HepG2 (cell line): ENCODE results near the gene CEBPA. TPM values are rescaled to one million over a fixed set of nuclear protein-coding genes. Genes with fewer than 3 reads are reported as not detected.

Experiments
- ASH2L ChIP-seq: fragments of 300-600, 200-600 bp; sonication (generic); IDR thresholded peaks from 2 replicates; pipeline ENCODE4 v1.7.0; 2017; ENCODE audit warnings: low read depth, mild to moderate bottlenecking, moderate library complexity, mixed read lengths, low read length; ENCODE audit not compliant: insufficient read length
- CHD2 ChIP-seq: IDR thresholded peaks from 2 replicates; pipeline ENCODE4 v1.6.1; 2011; ENCODE audit warnings: low read depth, low read length, improper control_type of control experiment
- HDAC1 ChIP-seq: sonication (generic); formaldehyde crosslinking; IDR thresholded peaks from 2 replicates; pipeline ENCODE4 v1.5.1; 2020; ENCODE audit warnings: mild to moderate bottlenecking, missing genetic modification reagents
- HMGA1 ChIP-seq: sonication (generic); formaldehyde crosslinking; conservative IDR thresholded peaks from 2 replicates; pipeline ENCODE4 v1.4.0; 2020; ENCODE audit warnings: missing genetic modification reagents
- ISX ChIP-seq: sonication (generic); formaldehyde crosslinking; conservative IDR thresholded peaks from 2 replicates; pipeline ENCODE4 v1.5.0; 2020; ENCODE audit warnings: missing genetic modification reagents
- MTA3 ChIP-seq: sonication (generic); formaldehyde crosslinking; IDR thresholded peaks from 2 replicates; pipeline ENCODE4 v1.4.0; 2020; ENCODE audit warnings: missing genetic modification reagents
- POLR2A ChIP-seq, 2 experiments: IDR thresholded peaks; 2 replicates each; pipeline ENCODE4 v1.6.1; 2011; ENCODE audit warnings: low read depth in 2 of 2, low read length in 2 of 2, mild to moderate bottlenecking in 1 of 2, moderate library complexity in 1 of 2; ENCODE audit not compliant: insufficient read depth in 1 of 2
- PPARG ChIP-seq: conservative IDR thresholded peaks from 2 replicates; pipeline ENCODE4 v1.6.1; 2016; ENCODE audit warnings: missing biosample characterization, missing genetic modification reagents
- SOX6 ChIP-seq, 2 experiments: fragments of 450-650 bp in 1 of 2; sonication (generic) in 1 of 2; formaldehyde crosslinking in 1 of 2; IDR thresholded peaks; 2 replicates each; pipeline versions ENCODE4 v1.4.0 to v1.6.1; 2017 to 2020; ENCODE audit warnings: antibody characterized with exemption in 1 of 2, mild to moderate bottlenecking in 1 of 2, missing genetic modification reagents in 1 of 2
- TGIF2 ChIP-seq: IDR thresholded peaks from 2 replicates; pipeline ENCODE4 v1.6.1; 2016; ENCODE audit warnings: control low read depth, missing compliant biosample characterization
- ZBTB7A ChIP-seq: sonication (generic); formaldehyde crosslinking; IDR thresholded peaks from 2 replicates; pipeline ENCODE4 v1.8.0; 2022; ENCODE audit warnings: mild to moderate bottlenecking, missing genetic modification reagents
- ZNF143 ChIP-seq: sonication (generic); formaldehyde crosslinking; IDR thresholded peaks from 2 replicates; pipeline ENCODE4 v1.4.0; 2020; ENCODE audit warnings: missing genetic modification reagents
- ZNF484 ChIP-seq: sonication (generic); formaldehyde crosslinking; IDR thresholded peaks from 2 replicates; pipeline ENCODE4 v1.5.1; 2020; ENCODE audit warnings: mild to moderate bottlenecking, low read depth, missing genetic modification reagents, borderline replicate concordance
- ZNF776 ChIP-seq: sonication (generic); formaldehyde crosslinking; IDR thresholded peaks from 2 replicates; pipeline ENCODE4 v1.4.0; 2020; ENCODE audit warnings: mild to moderate bottlenecking, missing genetic modification reagents
- polyA plus RNA-seq, 8 experiments: library from polyadenylated mRNA; depleted of rRNA in 3 of 8; stranded (reverse) in 7 of 8; unstranded in 1 of 8; fragments of >200 nt; fragmentation: Illumina TruSeq in 4 of 8; extraction: Trizol in 4 of 8; gene quantifications; 2 replicates each; pipeline versions ENCODE4 v1.2.1 to v1.2.3, GENCODE V29; 2011 to 2016; ENCODE audit warnings: low read depth in 4 of 8, missing spikeins in 1 of 8, mixed read lengths in 1 of 8; ENCODE audit not compliant: insufficient read depth in 1 of 8
- total RNA-seq, 5 experiments: library from RNA; depleted of rRNA; stranded (reverse); fragments of >200 nt; fragmentation: Illumina TruSeq; extraction: Trizol; gene quantifications; 2 replicates each; pipeline ENCODE4 v1.2.3, GENCODE V29; 2016; ENCODE audit warnings: low read depth in 1 of 5
- TF ChIP-seq, protein P1 (sequence below): sonication (generic); formaldehyde crosslinking; IDR thresholded peaks from 2 replicates; pipeline ENCODE4 v1.4.0; 2020; ENCODE audit warnings: missing genetic modification reagents

The CEBPA gene
- total and polyA plus RNA-seq, 2 of the 13 experiments (the other 11 are each of a cell fraction or from before 2014, with no cell fraction given) = 24.8 to 103 TPM

DNA sequence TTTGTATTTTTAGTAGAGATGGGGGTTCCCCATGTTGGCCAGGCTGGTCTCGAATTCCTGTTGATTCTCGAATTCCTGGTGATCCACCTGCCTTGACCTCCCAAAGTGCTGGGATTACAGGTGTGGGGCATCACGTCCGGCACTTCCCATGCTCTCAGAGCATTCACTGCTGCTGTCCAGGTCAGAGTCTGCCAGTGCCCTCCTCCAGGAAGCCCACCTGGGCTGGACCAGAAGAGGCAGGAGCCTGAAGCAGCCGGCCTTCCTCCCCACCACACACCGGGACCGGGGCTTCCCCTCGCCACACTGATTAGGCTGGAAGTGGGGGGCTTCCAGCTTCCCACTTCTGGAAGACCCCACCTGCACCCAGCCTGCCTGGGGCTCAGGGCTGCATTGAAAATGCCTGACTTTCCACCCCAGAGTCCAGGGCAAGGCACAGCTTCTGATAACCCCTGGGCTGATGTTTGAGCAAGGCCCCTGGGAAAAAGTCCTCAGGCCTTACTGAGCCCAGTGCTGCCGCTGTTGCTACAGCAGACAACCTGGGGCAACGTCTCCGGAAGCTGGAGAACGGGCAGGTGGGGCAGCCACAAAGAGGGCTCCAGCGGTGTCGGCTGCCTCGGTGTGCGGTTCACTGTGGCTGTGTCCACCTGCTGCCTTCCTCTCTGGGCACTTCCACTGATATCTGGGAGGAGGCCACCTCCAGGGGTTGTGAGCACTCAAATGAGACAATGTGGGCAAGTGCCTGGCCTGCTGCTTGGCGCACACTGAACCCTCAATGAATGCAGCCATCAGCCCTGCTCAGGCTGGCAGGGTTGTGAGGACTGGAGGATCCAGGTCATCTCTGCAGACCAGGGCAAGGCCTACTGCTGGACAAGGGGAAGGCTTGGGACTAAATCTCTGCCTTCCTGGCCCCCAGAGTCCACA is 22.6 kb downstream of the CEBPA start (continued):
- TF ChIP-seq CHD2 = no peak
- no peak for TF ChIP-seq ASH2L
- no peak for TF ChIP-seq SOX6 (IDR thresholded peaks at IDR 0.05)
- TF ChIP-seq SOX6 (CRISPR knock-in tag; IDR thresholded peaks at IDR 0.05) = peak; percentile 63
- TF ChIP-seq MTA3 = no peak
- TF ChIP-seq ZNF776 (CRISPR knock-in tag) = 0 out of 2 replicates have a peak, but pooled peaks have one; percentile 60
- peak; percentile 24 to 59; a peak in 3 of 4 replicates for TF ChIP-seq POLR2A (IDR thresholded peaks at IDR 0.05; ENCODE audit: insufficient read depth in 1 of 2, low read depth in 2 of 2, low read length in 2 of 2)
- TF ChIP-seq, protein P1, sequence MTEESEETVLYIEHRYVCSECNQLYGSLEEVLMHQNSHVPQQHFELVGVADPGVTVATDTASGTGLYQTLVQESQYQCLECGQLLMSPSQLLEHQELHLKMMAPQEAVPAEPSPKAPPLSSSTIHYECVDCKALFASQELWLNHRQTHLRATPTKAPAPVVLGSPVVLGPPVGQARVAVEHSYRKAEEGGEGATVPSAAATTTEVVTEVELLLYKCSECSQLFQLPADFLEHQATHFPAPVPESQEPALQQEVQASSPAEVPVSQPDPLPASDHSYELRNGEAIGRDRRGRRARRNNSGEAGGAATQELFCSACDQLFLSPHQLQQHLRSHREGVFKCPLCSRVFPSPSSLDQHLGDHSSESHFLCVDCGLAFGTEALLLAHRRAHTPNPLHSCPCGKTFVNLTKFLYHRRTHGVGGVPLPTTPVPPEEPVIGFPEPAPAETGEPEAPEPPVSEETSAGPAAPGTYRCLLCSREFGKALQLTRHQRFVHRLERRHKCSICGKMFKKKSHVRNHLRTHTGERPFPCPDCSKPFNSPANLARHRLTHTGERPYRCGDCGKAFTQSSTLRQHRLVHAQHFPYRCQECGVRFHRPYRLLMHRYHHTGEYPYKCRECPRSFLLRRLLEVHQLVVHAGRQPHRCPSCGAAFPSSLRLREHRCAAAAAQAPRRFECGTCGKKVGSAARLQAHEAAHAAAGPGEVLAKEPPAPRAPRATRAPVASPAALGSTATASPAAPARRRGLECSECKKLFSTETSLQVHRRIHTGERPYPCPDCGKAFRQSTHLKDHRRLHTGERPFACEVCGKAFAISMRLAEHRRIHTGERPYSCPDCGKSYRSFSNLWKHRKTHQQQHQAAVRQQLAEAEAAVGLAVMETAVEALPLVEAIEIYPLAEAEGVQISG (CRISPR knock-in tag) = peak; percentile 62; the same call in 1 of the 2 replicates
- peak; percentile 42; the same call in 1 of the 2 replicates for TF ChIP-seq HDAC1 (CRISPR knock-in tag)
- peak; percentile 44; the same call in 1 of the 2 replicates for TF ChIP-seq ZNF143 (CRISPR knock-in tag)
- TF ChIP-seq ZNF484 = no peak
- no peak for TF ChIP-seq HMGA1 (CRISPR knock-in tag)
- TF ChIP-seq PPARG (CRISPR knock-in tag) = peak; percentile 56
- TF ChIP-seq ISX (CRISPR knock-in tag) = 0 out of 2 replicates have a peak, but pooled peaks have one; percentile 51
- peak; percentile 18; the same call in 1 of the 2 replicates for TF ChIP-seq ZBTB7A (CRISPR knock-in tag)
- TF ChIP-seq TGIF2 (CRISPR knock-in tag) = peak; percentile 63; the same call in 1 of the 2 replicates
